Vagina (tissue), 2 donors: ENCODE results near the gene SPAG16. TPM values are rescaled to one million over a fixed set of nuclear protein-coding genes. Genes with fewer than 3 reads are reported as not detected.

Experiments used
- DNase-seq, 2 donors: peaks; one replicate each; pipeline ENCODE4 v3.0.0-alpha.2; 2017; ENCODE audit errors: extremely low spot score in 2 of 2
- H3K27ac ChIP-seq: fragments of 200-600 bp; sonication (generic); one replicate; pipeline ENCODE4 v1.5.1; 2019
- H3K27me3 ChIP-seq: fragments of 200-600 bp; sonication (generic); one replicate; pipeline ENCODE4 v1.5.1; 2019
- H3K36me3 ChIP-seq, 2 donors: fragments of 200-600 bp; sonication (generic); one replicate each; pipeline ENCODE4 v1.5.1; 2017 to 2019
- H3K4me1 ChIP-seq: fragments of 200-600 bp; sonication (generic); one replicate; pipeline ENCODE4 v1.5.1; 2019
- H3K4me3 ChIP-seq, 2 donors: fragments of 200-600 bp; sonication (generic); 1 replicate in 1 of 2; 2 replicates in 1 of 2; pipeline ENCODE4 v1.5.1; 2016 to 2019
- H3K9me3 ChIP-seq: fragments of 200-600 bp; sonication (generic); one replicate; pipeline ENCODE4 v1.5.1; 2019
- CTCF ChIP-seq, 3 experiments: fragments of 450-650 bp in 2 of 3; fragments of 200-600 bp in 1 of 3; sonication (generic) in 1 of 3; IDR thresholded peaks; one replicate each; pipeline ENCODE4 v1.5.1; 2017 to 2019; ENCODE audit warnings: antibody characterized with exemption in 3 of 3, mild to moderate bottlenecking in 2 of 3, moderate library complexity in 2 of 3
- POLR2A ChIP-seq, 2 donors: fragments of 450-650 bp; IDR thresholded peaks; one replicate each; pipeline ENCODE4 v1.6.1; 2017; ENCODE audit warnings: antibody characterized with exemption in 2 of 2, mild to moderate bottlenecking in 2 of 2, moderate library complexity in 2 of 2
- POLR2AphosphoS5 ChIP-seq, 2 donors: sonication (generic); formaldehyde crosslinking; IDR thresholded peaks; one replicate each; pipeline ENCODE4 v1.9.0; 2017; ENCODE audit warnings: antibody characterized with exemption in 2 of 2, mild to moderate bottlenecking in 2 of 2, low read depth in 1 of 2; ENCODE audit not compliant: insufficient read depth in 1 of 2
- intact Hi-C: fragments of 100-400 bp; cut with DNase I; formaldehyde crosslinking; loops from one replicate; pipeline ENCODE4 v1.15.1; 2023
- total RNA-seq: library from RNA; depleted of rRNA; stranded (reverse); fragments of >200 nt; gene quantifications from one replicate; pipeline ENCODE4 v1.2.3, GENCODE V29; 2016

The SPAG16 gene
- total RNA-seq, 1 donor from 2014 or later = 30.2 TPM

GRCh38 chr2:214367171-214367570, 1082.9 kb downstream of the SPAG16 start:
- DNase-seq = no peak
- Histone ChIP-seq H3K9me3 (no peaks in the 10 kb centered on the region), H3K4me3 (no peak overlapping the region), H3K4me1 (no peaks in the 10 kb centered on the region), H3K27ac (no peak overlapping the region), H3K27me3 (no peaks in the 10 kb centered on the region), H3K36me3 (no peaks in the 10 kb centered on the region)
- TF ChIP-seq POLR2AphosphoS5 (IDR thresholded peaks at IDR 0.05; ENCODE audit: insufficient read depth in 1 of 2, low read depth in 1 of 2) = no peak
- intact Hi-C loops = no loop called here

- no peaks in the 10 kb centered on the region for H3K9me3 ChIP-seq
- no peaks in the 10 kb centered on the region for H3K36me3 ChIP-seq
- no peak overlapping the region for H3K4me3 ChIP-seq
- no peak for TF ChIP-seq POLR2A (IDR thresholded peaks at IDR 0.05)
- no peak for TF ChIP-seq CTCF (IDR thresholded peaks at IDR 0.05)
- no peak for DNase-seq
- intact Hi-C loops = no loop called here
- H3K27ac ChIP-seq = no peak overlapping the region
- H3K27me3 ChIP-seq = no peaks in the 10 kb centered on the region
- peaks cover 5% of the 10 kb centered on the region for H3K4me1 ChIP-seq
Observed at GRCh38 chr2:214376618-214377285, 1092.5 kb downstream of the SPAG16 start.

GRCh38 chr2:214377286-214377624, 1093.0 kb downstream of the SPAG16 start:
- Histone ChIP-seq H3K36me3 (no peaks in the 10 kb centered on the region), H3K27me3 (no peaks in the 10 kb centered on the region), H3K27ac (no peak overlapping the region), H3K4me1 (peaks cover 5% of the 10 kb centered on the region), H3K9me3 (no peaks in the 10 kb centered on the region), H3K4me3 (no peak overlapping the region)
- intact Hi-C loops = no loop called here
- no peak for DNase-seq
- TF ChIP-seq POLR2AphosphoS5 (IDR thresholded peaks at IDR 0.05; ENCODE audit: insufficient read depth in 1 of 2, low read depth in 1 of 2) = no peak
- TF ChIP-seq CTCF (IDR thresholded peaks at IDR 0.05) = no peak
- TF ChIP-seq POLR2A (IDR thresholded peaks at IDR 0.05) = no peak

- Histone ChIP-seq H3K27ac (no peak overlapping the region), H3K4me3 (no peak overlapping the region), H3K9me3 (no peaks in the 10 kb centered on the region), H3K27me3 (no peaks in the 10 kb centered on the region), H3K4me1 (peaks cover 5% of the 10 kb centered on the region), H3K36me3 (no peaks in the 10 kb centered on the region)
- intact Hi-C loops = no loop called here
- TF ChIP-seq POLR2A (IDR thresholded peaks at IDR 0.05) = no peak
- DNase-seq = no peak
Observed at GRCh38 chr2:214378455-214379103, 1094.3 kb downstream of the SPAG16 start.

- H3K36me3 ChIP-seq = no peaks in the 10 kb centered on the region
- no peak for DNase-seq
- no peak overlapping the region for H3K4me3 ChIP-seq
- H3K9me3 ChIP-seq = no peaks in the 10 kb centered on the region
- peaks cover 5% of the 10 kb centered on the region for H3K4me1 ChIP-seq
- no peaks in the 10 kb centered on the region for H3K27me3 ChIP-seq
- no peak for TF ChIP-seq POLR2AphosphoS5 (IDR thresholded peaks at IDR 0.05; ENCODE audit: insufficient read depth in 1 of 2, low read depth in 1 of 2)
- TF ChIP-seq CTCF (IDR thresholded peaks at IDR 0.05) = no peak
- no peak for TF ChIP-seq POLR2A (IDR thresholded peaks at IDR 0.05)
- intact Hi-C loops = no loop called here
- H3K27ac ChIP-seq = no peak overlapping the region
Observed at GRCh38 chr2:214379227-214379626, 1095.0 kb downstream of the SPAG16 start.

GRCh38 chr2:214380681-214381080, 1096.4 kb downstream of the SPAG16 start:
- TF ChIP-seq POLR2AphosphoS5 (IDR thresholded peaks at IDR 0.05; ENCODE audit: insufficient read depth in 1 of 2, low read depth in 1 of 2) (no peak), CTCF (IDR thresholded peaks at IDR 0.05) (no peak), POLR2A (IDR thresholded peaks at IDR 0.05) (no peak)
- intact Hi-C loops = no loop called here
- Histone ChIP-seq H3K27me3 (no peaks in the 10 kb centered on the region), H3K36me3 (no peaks in the 10 kb centered on the region), H3K4me3 (no peak overlapping the region), H3K4me1 (peaks cover 5% of the 10 kb centered on the region), H3K9me3 (no peaks in the 10 kb centered on the region), H3K27ac (no peak overlapping the region)
- no peak for DNase-seq
